Colonic mucosa (tissue), 4 donors: ENCODE measurements around the gene TBCC. TPM values are rescaled to one million over a fixed set of nuclear protein-coding genes. Genes with fewer than 3 reads are reported as not detected.

Source experiments
- DNase-seq: peaks from one replicate; pipeline ENCODE4 v3.0.0-alpha.2; 2020
- H3K27ac ChIP-seq: fragments of 200-600 bp; one replicate; pipeline ENCODE4 v1.8.0; 2021
- H3K27me3 ChIP-seq: fragments of 200-600 bp; one replicate; pipeline ENCODE4 v1.8.0; 2021
- H3K36me3 ChIP-seq: fragments of 200-600 bp; one replicate; pipeline ENCODE4 v1.8.0; 2021
- H3K4me1 ChIP-seq: fragments of 200-600 bp; one replicate; pipeline ENCODE4 v1.8.0; 2021; ENCODE audit warnings: mild to moderate bottlenecking
- H3K4me3 ChIP-seq: fragments of 200-600 bp; one replicate; pipeline ENCODE4 v1.8.0; 2021
- H3K9ac ChIP-seq, 2 donors: one replicate each; pipeline ENCODE4 v1.7.0; 2013; ENCODE audit warnings: control low read depth in 2 of 2, low read depth in 2 of 2, low read length in 2 of 2
- H3K9me3 ChIP-seq: fragments of 200-600 bp; one replicate; pipeline ENCODE4 v1.8.0; 2021
- CTCF ChIP-seq: fragments of 200-600 bp; IDR thresholded peaks from one replicate; pipeline ENCODE4 v1.8.0; 2022; ENCODE audit warnings: antibody characterized with exemption, mild to moderate bottlenecking
- intact Hi-C: fragments of 100-400 bp; cut with DNase I; formaldehyde crosslinking; loops from one replicate; pipeline ENCODE4 v1.14.1; 2022
- total RNA-seq, 2 donors: library from RNA; stranded (reverse); fragmentation: NEBNext Ultra II Directional in 1 of 2; extraction: Animal tissue kit (Norgen Biotek cat#: 25700) in 1 of 2; gene quantifications; one replicate each; pipeline ENCODE4 v1.2.1, GENCODE V29; 2021
- donor health status: healthy.
- donor health status: DM: no; HTN: no; CAD: no.
- donor health status: DM: no; HTN: no; CAD: no.

Gene TBCC
- total RNA-seq, 2 donors from 2014 or later = 24.2 to 24.8 TPM

GRCh38 chr6:42787063-42787472 lies 41.2 kb upstream of the TBCC start:
- Histone ChIP-seq H3K9ac (no peak overlapping the region), H3K4me3 (no peak overlapping the region), H3K9me3 (no peaks in the 10 kb centered on the region), H3K27ac (no peak overlapping the region), H3K4me1 (peaks cover 5% of the 10 kb centered on the region), H3K36me3 (no peaks in the 10 kb centered on the region), H3K27me3 (no peaks in the 10 kb centered on the region)
- intact Hi-C loops = loop anchor here (5.0 to 10.0 kb wide), 2 partner anchors 40 to 58 kb away; partner anchors contain the start of gene TBCC
- no peak for TF ChIP-seq CTCF
- no peak for DNase-seq

- peaks cover 5% of the 10 kb centered on the region for H3K4me1 ChIP-seq
- H3K36me3 ChIP-seq = no peaks in the 10 kb centered on the region
- no peak overlapping the region for H3K27ac ChIP-seq
- H3K27me3 ChIP-seq = no peaks in the 10 kb centered on the region
- no peaks in the 10 kb centered on the region for H3K9me3 ChIP-seq
- no peak for TF ChIP-seq CTCF
- no peak overlapping the region for H3K4me3 ChIP-seq
- no peak overlapping the region for H3K9ac ChIP-seq
- no peak for DNase-seq
- intact Hi-C loops = loop anchor here (5.0 to 10.0 kb wide), 2 partner anchors 39 to 58 kb away; partner anchors contain the start of gene TBCC
Observed at GRCh38 chr6:42786525-42786985, 40.7 kb upstream of the TBCC start.

- Histone ChIP-seq H3K4me3 (peak overlapping the region; percentile 86), H3K27ac (peak overlapping the region; percentile 100), H3K4me1 (peaks cover 5% of the 10 kb centered on the region), H3K36me3 (no peaks in the 10 kb centered on the region), H3K9ac (peak overlapping the region in 1 of 2 donors; percentile 97), H3K27me3 (no peaks in the 10 kb centered on the region), H3K9me3 (no peaks in the 10 kb centered on the region)
- intact Hi-C loops = loop anchor here (5.0 to 10.0 kb wide), 2 partner anchors 38 to 60 kb away; partner anchors contain the start of gene TBCC
- no peak for DNase-seq
- TF ChIP-seq CTCF = no peak
Observed at GRCh38 chr6:42784717-42785498, 39.0 kb upstream of the TBCC start.

- Histone ChIP-seq H3K9ac (peak overlapping the region; percentile 97 to 100), H3K4me1 (peaks cover 9% of the 10 kb centered on the region), H3K27ac (peak overlapping the region; percentile 100), H3K4me3 (peak overlapping the region; percentile 86), H3K27me3 (no peaks in the 10 kb centered on the region), H3K36me3 (no peaks in the 10 kb centered on the region), H3K9me3 (no peaks in the 10 kb centered on the region)
- no peak for TF ChIP-seq CTCF
- intact Hi-C loops = loop anchor here (10.0 kb wide), 1 partner anchor 61 kb away; no protein-coding TSS in a partner anchor
- no peak for DNase-seq
Observed at GRCh38 chr6:42783876-42784642, 38.2 kb upstream of the TBCC start.

GRCh38 chr6:42783177-42783875 lies 37.4 kb upstream of the TBCC start:
- intact Hi-C loops = loop anchor here (10.0 kb wide), 1 partner anchor 61 kb away; no protein-coding TSS in a partner anchor
- H3K4me3 ChIP-seq = peak overlapping the region; percentile 86
- H3K4me1 ChIP-seq = peaks cover 9% of the 10 kb centered on the region
- H3K36me3 ChIP-seq = no peaks in the 10 kb centered on the region
- peak; percentile 70 for DNase-seq
- H3K27me3 ChIP-seq = no peaks in the 10 kb centered on the region
- H3K27ac ChIP-seq = peak overlapping the region; percentile 100
- H3K9ac ChIP-seq = peak overlapping the region; percentile 97 to 100
- no peaks in the 10 kb centered on the region for H3K9me3 ChIP-seq
- no peak for TF ChIP-seq CTCF
